HG03565 (cell line): ENCODE measurements around the gene P2RY14.

Experiments
- ATAC-seq: cut with Tn5 transposase; IDR thresholded peaks from one replicate; pipeline ENCODE4 v1.9.1; 2021; ENCODE audit warnings: mild to moderate bottlenecking, moderate library complexity; ENCODE audit not compliant: unreplicated experiment

The P2RY14 gene

DNA sequence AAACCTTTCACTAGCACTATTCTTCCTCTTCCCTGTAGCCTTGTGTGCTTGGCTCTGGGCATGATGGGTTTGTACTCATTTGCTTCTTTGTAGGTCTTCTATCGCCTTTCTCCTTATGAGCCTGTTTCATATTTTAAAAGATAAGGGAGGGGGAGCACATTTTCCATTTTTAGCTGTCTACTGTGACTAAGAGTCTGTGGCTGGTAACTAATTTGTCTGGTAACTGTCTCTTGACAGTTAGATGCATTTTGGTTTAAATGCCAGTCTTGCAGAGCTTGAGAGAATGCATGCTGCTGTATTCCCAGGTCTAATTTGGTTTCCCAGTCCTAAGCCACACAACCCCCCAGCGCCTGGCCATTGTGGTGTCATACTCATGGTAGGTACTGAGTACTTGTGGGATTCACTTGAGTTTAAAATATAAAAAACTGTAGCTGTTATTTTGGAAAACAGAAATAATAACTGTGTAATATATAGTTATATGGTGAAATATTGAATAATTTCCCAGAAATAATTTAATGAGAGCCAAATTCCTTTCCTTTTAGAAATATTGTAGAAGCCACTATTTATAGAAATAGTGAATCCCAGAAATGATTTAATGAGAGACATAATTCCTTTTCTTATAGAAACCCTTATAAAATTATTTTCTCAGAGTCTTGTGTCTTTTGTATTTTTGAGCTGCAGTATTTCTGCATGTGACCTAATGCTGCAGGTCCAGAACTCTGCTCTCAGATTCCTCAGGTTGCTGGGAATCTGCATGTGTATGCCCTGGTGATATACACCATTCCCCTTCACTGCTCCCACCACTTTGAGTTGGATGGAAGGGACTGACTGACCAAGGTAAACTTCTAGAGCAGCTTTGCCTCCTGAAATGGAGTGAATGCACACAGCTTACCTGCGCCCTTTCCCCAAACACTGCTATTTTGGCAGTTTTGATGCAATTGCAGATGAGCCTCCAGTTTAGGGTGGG, 61.4 kb downstream of the P2RY14 start:
- ATAC-seq = no peak

DNA sequence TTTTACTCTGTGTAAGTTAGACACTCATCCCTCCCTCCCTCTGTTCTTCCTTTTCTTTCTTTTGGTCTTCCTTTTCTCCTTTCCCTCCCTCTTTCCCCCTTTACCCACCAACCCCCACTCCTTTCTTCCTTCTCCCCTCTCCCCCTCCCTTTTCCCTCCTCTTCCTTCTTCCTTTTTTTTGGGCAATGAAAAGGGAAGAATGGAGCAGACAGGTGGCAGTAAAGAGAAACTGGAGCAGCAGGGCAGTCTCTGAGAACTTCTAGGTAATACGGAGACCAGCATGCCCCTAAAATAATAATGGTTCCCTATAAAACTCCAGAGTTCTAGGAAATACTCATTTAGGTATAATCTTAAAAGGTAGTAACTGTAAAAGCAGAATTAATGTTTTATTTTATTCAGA, 63.9 kb downstream of the P2RY14 start:
- no peak for ATAC-seq

DNA sequence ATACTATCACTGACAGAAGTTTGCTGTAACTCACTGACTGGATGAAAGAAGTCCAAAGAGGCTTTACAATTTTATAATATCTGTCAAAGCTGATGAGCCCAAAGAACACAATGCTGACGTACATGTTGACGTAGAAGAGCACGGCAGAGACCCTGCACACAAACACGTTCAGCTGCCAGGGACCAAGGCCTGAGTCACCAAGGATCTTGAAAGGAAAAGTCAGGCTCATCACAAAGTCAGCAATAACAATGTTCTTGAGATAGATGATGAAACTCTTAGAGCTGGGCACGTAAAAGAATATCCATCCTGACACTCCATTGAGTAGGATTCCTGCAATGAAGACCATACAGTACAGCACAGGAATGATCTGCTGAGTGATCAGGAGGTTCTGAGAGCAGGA, 64.5 kb downstream of the P2RY14 start:
- ATAC-seq = no peak

DNA sequence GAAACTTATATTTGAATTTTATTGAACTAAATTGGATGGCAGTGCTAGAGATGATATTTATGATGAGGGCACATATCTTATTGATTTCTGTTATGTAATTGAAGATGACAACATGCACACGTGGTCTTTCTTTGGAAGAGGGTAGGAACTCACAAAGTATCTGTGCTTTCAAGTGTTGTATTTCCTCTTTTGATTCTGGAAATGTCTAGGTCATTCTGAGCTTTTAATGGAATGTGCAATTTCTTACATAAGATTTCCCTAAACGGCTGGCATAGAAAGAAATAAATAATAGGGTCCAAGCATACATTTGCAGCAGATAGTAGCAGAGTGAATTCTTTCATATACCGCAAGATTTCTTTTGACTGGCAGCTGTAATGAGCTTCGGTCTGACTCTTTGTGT, 65.2 kb downstream of the P2RY14 start:
- ATAC-seq = no peak

DNA sequence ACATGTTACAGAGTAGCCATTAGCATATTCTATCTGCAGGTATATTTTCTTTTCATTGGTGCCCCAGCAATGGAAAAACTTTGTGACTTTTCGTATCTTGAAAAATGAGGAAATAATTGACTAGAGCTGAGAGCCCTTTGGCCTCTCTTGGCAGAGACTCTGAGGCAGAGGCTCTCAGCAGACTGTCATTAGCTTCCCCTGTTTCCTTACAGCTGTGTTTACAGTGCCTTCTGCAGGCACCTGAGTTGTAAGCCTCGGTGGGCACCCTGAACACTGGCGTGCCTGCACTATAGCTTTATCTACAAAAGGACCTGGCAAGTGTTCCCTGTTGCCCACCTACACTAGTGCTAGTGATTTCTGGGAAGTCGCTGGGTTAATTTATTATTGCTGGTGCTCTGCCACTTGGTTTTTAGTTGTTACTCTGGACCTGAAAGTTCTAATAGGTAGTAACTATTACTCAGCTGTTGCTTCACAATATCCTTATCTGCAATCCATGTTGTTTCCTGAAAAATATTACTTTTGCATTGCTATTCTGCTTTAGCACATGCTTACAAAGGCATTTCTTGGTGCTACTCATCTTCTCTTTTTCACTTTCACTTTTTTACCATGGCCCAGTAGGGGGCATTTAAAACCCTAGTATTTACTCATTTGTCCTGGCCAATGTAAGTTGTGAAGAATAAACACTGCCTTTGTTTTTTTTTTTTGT, 67.5 kb downstream of the P2RY14 start:
- no peak for ATAC-seq

DNA sequence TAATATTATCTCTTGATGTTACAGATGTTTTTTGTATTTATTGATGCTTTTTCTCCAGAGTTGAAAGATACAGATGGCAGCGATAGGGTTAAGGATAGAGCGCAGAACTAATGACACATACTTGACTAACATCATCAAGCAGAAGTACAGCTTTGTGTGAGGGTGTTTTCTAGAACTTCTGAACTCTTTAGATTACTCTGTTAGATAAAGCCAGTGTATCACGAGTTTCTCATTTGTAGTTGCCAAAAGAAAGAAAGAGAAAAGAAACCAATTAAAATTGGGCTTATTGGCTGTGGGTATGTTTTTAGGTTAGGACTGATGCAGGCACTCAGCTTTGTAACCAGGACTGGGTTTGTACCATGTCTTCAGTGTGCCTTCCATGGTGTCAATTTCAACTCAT, 68.7 kb downstream of the P2RY14 start:
- no peak for ATAC-seq

DNA sequence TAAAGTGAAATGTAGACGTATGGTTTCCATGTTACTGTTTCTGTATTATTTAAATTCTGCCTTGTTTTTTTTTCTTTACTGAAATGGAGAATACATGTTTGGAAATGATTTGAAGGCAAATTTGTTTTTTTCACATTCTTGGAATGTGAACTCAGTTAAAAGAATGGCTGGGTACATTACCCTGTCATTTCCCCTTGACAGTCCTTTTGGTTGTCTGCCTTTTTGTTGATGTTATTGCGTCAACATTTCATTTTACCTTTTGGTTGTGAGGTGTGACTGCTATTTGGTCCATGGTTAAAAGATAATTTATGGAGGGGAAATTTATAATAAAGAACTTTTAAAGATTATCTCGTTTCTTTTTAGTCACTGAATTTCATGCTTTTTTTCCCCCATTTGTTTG, 72.1 kb downstream of the P2RY14 start:
- no peak for ATAC-seq

DNA sequence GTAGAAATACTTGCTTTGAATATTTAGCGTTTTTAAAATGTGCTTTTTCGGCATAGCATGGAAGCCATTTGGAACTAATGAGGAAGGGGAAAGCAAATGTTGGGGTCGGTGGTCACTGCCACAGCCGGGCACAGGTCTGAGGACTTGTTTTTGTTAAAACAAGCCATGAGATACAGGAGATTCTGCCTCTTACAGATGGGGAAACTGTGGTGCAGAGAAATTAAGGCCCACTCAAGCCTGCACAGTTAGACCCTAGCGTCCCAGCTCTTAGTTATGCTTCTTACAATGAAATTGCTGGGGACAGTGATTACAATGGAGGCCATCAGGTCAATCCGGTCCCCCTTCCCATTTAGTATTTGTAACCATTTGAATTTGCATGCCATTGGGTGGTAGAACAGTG, 72.9 kb downstream of the P2RY14 start:
- no peak for ATAC-seq

DNA sequence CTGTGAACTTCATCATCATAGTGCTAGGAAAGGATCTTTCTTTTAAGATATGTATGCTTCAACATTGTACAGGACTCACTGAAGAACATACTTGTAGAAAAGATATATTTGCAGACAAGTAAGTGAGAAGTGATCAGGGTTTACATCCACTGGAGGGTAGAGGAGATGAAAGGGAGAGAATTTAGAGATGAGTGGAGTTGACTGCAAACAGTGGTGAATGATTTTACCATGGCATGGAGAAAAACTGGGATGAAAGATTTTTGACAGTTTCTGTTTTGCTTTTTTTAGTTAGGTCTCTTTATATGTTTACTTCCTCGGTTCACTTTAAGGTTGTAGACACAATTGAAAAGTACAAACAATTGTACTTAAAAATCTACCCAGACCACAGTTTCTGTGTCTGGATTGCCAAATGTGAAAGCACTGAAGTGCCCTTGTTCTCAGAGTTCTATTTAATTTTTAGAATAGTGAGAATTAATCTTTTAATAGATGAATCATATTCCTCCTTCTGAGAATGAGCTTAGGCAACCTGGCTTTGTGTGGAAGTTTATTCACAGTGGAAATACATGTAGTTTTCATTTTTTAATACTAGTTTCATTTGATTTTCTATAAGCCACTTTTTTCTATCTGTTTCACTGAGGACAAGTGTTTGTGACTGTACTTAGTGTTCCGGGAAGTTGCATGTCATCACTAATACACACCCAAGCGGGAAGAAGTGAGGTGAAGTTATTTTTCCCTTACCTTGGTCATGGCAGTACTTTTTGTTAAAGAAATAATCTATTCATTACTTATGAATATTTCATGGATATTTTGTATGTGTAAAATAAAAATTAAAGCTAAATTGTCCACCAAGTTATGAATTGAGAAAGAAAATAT, 73.6 kb downstream of the P2RY14 start:
- ATAC-seq = no peak

DNA sequence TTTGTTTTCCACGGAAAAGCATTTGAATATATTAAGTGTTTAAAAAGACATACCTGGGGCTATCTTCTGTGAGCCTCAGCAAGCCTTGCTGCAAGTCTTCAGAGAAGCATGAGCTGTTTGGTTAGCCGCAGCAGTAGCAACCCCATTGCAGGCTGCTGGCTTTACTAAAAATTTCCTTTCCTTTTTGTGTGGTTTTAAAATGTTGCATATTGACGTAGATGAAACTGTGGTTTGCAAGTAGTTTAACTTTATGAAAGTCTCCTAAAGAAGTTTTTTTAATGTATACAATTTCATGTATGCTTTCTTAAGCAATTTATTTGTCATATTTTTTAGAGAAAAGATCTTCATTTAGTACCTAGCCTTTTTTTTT, 75.3 kb downstream of the P2RY14 start, which contains the start of gene GPR171:
TSS of gene GPR171 (minus strand) at position 166 of the 370 bp plus-strand sequence. CDS start 3,830 bp downstream, outside the sequence.
- ATAC-seq = peak; percentile 89

DNA sequence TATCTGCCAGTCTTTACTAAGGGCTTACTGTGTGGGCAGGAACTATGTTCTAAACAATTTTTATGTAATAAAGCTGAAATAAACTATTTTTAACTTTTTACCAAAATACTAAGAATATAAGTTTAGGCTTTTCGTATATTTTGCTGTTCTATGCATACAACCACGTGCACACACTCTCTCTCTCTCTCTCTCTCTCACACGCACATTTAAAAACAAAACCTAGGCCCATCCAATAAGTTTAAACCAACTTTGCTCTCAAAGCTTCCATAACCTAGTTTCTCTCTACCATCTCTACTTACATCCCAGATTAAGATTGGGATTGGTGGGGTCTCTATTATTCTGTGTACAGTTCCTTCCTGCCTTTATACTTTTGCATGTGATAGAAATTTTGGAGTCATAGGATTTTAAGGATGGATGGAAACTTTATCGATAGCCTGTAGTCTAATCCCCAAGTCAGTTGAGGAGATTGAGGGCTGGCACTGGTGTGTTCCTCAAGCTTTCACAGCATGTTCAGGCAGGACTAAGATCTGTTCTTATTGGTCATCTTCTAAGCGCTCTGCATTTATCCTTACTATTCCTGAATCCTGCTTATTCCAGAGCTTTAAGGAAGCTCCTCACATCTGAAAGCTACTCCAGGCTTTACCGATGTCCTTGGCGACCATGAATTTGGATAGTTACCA, 77.2 kb downstream of the P2RY14 start:
- ATAC-seq = no peak

DNA sequence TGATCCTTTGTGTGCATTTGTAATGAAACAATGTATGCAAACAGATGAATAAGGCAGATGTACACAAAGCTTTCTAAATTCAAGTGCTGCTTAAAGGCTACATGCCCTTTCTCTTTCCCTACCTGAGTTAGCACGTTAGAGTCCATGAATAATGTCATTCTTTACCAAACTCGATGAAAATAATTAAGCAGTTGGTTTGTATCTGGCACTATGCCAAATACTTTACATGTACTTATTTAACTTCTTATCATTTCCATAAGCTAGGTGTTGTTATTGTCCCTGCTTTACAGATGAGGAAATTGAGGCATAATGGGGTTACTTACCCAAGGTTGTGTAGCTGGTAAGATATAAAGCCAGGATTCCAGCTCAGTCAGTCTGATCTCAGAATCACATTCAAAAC, 77.8 kb downstream of the P2RY14 start:
- no peak for ATAC-seq

DNA sequence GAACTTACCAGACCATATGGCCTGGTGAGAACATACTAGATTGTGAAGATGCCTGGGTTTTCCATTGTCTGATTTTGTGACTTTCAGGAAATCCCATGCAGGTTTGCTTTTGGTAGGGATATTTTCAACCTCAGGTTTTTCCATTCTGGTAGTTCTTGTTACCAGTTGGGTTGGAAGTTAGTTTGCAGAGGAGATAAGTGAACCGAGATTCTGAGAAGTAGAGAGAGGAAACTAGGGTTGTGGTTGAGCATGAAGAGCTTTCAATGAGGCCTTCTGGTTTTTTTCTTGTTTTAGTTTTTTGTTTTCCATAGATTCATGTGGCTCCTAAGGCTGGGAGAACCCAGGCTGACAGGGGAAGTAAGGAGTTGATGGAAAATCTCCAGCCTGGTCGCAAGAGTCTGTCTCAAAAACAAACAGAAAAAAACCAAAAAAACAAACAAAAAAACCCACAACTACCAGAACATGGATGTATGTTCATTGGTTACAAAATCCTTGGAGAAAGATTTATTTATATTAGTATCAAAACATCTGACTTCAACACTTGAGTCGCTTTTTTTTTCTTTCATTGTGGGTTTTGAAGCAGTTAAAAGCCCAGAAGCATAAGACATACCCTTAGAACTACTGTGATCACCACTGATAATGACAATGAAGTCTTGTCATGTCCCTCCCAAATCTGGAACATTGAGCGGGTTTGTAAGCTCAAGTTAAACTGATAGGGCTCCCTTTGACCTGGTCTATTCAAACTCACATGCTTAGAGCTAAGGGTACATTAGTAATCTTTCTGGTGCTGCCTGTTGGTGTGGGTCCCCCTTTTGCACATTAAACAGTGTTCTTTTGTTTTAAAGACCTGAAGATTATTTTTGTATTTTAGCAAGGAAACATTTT, 78.5 kb downstream of the P2RY14 start:
- ATAC-seq = no peak

DNA sequence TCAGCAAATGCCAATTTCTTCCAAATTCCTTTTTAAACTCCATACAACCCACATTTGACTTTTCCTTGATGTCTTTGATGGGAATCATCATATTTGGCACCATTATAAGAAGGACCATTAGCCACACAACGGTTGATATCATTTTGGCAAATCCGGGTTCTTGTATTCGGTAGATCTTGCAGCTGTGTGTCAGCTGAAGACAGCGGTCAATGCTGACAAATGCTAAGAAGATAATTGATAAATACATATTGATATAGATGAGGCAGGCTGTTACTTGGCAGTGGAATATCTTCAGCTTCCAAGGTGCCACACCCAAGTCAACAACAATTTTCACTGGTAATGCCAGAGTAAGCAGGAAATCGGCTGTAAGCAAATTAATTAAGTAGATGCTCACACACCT, 79.5 kb downstream of the P2RY14 start:
- no peak for ATAC-seq

DNA sequence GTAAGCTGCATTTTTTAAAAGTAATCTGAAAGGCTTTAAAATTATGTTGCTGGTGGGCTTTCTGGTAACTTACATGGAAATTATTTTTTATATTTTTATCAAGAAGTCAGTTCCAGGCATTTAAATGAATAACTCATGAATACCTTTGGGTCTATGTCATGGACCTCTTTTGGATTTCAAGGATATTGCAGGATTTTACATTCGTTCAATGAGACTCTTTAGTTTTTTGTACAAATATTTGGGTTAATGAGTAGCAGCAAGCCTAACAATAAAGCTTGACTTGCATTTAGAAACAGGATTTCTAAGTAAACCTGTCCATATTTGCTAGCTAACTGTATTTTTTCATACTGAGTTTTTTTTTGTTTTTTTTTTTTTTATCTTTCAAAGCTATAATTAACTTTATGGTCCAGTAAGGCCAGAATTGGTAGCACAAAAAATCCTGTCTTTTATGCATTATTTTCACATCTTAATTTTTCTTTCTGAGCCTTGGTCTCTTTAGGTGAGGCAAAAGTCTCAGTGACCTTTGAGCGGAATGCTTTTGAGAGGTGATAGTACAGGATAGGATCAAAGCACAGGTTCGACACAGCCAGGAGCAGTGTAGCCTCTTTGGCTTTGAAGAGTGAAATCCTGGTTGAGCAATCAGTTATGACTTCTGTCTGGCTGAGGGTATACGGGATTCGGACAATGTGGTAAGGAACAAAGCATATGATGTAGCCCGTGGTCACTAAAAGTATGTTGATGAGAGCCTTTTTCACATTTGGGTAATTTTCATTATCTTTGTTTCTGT, 80.2 kb downstream of the P2RY14 start:
- no peak for ATAC-seq

DNA sequence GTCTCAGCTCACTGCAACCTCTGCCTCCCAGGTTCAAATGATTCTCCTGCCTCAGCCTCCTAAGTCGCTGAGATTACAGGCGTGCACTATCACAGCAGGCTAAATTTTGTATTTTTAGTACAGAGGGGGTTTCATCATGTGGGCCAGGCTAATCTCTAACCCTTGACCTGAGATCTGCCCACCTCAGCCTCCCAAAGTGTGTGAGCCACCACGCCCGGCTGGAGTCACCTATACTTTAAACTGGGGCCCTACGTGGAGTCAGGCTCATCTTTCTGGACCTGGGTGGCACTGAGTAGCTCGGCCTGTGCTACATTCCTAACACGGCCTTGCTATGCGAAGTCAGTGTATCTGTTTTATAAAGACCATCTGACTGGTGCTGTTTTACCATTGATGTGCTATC, 81.1 kb downstream of the P2RY14 start:
- ATAC-seq = no peak

DNA sequence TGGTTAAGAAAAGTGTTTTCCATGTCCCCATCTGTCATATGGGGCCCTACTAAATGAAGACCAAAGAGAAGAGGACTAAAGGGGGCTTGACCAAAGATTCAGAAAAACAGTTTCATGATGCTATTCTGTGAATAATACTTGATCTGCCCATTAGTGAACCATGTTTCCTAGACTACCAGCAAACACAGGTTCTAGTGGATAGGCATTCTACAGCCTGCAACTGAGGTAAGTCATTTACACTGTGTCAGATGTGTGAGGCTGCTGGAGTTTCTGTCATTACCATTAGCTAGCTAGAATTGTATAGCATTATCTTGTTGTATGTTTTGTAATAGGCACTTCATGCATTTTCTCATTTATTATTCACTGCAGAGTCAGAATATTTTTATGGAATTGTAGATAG, 81.9 kb downstream of the P2RY14 start:
- ATAC-seq = no peak

DNA sequence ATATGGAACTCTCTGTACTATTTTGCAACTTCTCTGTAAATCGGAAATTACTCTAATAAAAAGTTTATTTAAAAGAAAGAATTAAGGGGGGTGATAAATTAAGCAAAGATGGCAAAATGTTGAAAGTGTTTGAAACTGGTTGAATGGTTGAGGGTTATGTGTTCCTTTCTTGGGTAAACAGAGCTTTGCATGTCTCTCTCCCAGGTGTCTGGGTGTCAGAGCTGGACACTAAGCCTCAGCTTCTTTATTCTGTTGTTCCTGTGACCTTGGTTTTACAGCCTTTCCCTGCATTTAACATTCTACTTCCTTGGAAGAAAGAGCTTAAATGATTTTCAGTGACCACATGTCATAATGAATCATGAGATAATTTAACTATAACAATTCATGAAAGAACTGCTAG, 82.5 kb downstream of the P2RY14 start:
- no peak for ATAC-seq

DNA sequence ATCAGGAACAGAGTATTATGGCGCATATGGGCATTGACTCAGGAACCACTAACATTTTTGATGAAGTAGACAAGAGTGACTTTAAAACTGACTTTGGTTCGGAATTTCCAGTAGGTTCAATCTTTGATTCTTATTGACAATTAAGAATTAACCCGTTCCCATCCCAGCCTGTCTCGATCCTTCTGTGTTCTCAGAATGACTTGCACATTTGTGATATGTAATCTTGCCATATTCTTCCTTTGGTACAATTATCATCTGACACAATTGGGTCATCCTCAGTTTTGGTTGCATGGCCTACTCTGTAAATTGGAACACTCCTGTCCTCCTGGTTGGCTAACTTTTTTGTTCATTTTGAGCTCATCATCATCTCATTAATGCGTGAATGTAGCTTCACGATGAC, 85.8 kb downstream of the P2RY14 start:
- no peak for ATAC-seq
